ENCODE results near the gene DLX4. TPM values are rescaled to one million over a fixed set of nuclear protein-coding genes. Genes with fewer than 3 reads are reported as not detected.

The DLX4 gene
- total and polyA plus RNA-seq, 10 of the 15 experiments (the other 5 are each of a cell fraction or from before 2014, with no cell fraction given), result 0.05 to 0.29 (median 0.15) TPM

DNA sequence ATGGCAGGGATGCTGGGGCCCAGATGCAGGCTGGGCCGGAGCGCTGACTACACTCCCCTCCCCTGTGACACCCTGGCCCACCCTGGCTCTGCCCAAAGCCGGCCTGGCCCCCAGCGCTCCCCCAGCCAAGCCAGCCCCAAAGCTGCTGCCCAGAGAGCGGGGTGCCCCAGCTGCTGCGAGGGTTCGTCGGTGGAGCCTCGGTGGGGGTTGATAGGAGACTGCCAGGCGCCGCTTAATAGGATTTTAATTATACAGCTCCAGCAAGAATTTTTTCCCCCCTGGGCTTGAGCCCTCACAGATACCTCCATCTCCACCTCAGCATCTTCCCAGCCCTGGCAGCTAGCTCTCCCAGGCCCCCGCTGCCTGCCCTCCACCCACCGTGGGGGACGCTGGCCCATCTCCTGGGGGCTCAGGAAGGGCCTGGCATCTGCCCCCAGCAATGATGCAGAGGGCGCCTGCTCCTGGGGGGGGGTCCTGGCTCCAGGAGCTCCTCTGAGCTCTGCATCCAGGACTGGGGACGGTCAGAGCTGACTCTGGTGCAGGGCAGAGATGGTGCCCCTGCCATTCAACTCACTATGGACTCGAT, 36.8 kb upstream of the DLX4 start:
- Histone ChIP-seq H3K27me3 (replicated peaks in 1 of 2; ENCODE audit: control insufficient read depth in 2 of 2, insufficient read depth in 2 of 2, low read length in 1 of 2) (peaks cover 2 to 3% of the 10 kb centered on the region in 2 experiments; a peak in 3 of 4 replicates), H3K9me3 (replicated peaks; ENCODE audit: control insufficient read depth, insufficient read depth, low read length) (no peaks in the 10 kb centered on the region), H3K4me1 (ENCODE audit: control insufficient read depth, insufficient read depth, low read length) (no peaks in the 10 kb centered on the region), H3K4me2 (ENCODE audit: control insufficient read depth, insufficient read depth) (no peak overlapping the region), H4K20me1 (ENCODE audit: control insufficient read depth, insufficient read depth) (no peaks in the 10 kb centered on the region), H3K4me3 (no peak overlapping the region), H2AFZ (ENCODE audit: control insufficient read depth, low read depth, low read length) (no peak overlapping the region), H3K9ac (ENCODE audit: control insufficient read depth, insufficient read depth, low read length) (no peak overlapping the region), H3K79me2 (ENCODE audit: control insufficient read depth, insufficient read depth, low read length) (no peaks in the 10 kb centered on the region), H3K27ac (ENCODE audit: control insufficient read depth, insufficient read depth) (no peak overlapping the region), H3K36me3 (ENCODE audit: control insufficient read depth in 2 of 2, insufficient read depth in 2 of 2, low read length in 1 of 2) (no peaks in the 10 kb centered on the region)
- TF ChIP-seq, protein P1, sequence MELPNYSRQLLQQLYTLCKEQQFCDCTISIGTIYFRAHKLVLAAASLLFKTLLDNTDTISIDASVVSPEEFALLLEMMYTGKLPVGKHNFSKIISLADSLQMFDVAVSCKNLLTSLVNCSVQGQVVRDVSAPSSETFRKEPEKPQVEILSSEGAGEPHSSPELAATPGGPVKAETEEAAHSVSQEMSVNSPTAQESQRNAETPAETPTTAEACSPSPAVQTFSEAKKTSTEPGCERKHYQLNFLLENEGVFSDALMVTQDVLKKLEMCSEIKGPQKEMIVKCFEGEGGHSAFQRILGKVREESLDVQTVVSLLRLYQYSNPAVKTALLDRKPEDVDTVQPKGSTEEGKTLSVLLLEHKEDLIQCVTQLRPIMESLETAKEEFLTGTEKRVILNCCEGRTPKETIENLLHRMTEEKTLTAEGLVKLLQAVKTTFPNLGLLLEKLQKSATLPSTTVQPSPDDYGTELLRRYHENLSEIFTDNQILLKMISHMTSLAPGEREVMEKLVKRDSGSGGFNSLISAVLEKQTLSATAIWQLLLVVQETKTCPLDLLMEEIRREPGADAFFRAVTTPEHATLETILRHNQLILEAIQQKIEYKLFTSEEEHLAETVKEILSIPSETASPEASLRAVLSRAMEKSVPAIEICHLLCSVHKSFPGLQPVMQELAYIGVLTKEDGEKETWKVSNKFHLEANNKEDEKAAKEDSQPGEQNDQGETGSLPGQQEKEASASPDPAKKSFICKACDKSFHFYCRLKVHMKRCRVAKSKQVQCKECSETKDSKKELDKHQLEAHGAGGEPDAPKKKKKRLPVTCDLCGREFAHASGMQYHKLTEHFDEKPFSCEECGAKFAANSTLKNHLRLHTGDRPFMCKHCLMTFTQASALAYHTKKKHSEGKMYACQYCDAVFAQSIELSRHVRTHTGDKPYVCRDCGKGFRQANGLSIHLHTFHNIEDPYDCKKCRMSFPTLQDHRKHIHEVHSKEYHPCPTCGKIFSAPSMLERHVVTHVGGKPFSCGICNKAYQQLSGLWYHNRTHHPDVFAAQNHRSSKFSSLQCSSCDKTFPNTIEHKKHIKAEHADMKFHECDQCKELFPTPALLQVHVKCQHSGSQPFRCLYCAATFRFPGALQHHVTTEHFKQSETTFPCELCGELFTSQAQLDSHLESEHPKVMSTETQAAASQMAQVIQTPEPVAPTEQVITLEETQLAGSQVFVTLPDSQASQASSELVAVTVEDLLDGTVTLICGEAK (IDR thresholded peaks at IDR 0.05; ENCODE audit: borderline replicate concordance), result no peak
- TF ChIP-seq ESRRA (IDR thresholded peaks at IDR 0.05; ENCODE audit: low read length), result no peak
- TF ChIP-seq, protein P2, sequence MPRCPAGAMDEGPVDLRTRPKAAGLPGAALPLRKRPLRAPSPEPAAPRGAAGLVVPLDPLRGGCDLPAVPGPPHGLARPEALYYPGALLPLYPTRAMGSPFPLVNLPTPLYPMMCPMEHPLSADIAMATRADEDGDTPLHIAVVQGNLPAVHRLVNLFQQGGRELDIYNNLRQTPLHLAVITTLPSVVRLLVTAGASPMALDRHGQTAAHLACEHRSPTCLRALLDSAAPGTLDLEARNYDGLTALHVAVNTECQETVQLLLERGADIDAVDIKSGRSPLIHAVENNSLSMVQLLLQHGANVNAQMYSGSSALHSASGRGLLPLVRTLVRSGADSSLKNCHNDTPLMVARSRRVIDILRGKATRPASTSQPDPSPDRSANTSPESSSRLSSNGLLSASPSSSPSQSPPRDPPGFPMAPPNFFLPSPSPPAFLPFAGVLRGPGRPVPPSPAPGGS (IDR thresholded peaks at IDR 0.05; ENCODE audit: borderline replicate concordance, insufficient read depth, low read depth, low read length, poor library complexity, severe bottlenecking), result no peak
- no peak for TF ChIP-seq GABPA (IDR thresholded peaks at IDR 0.05; ENCODE audit: low read depth)
- TF ChIP-seq RELA (IDR thresholded peaks at IDR 0.05; ENCODE audit: borderline replicate concordance, partially characterized antibody), result no peak
- TF ChIP-seq IKZF2 (IDR thresholded peaks at IDR 0.05), result no peak
- TF ChIP-seq TCF12 (IDR thresholded peaks at IDR 0.05; ENCODE audit: low read depth, low read length), result no peak
- no peak for TF ChIP-seq CHD4 (IDR thresholded peaks at IDR 0.05)
- no peak for TF ChIP-seq WRNIP1 (IDR thresholded peaks at IDR 0.05; ENCODE audit: borderline replicate concordance, low read depth, low read length)
- TF ChIP-seq ZZZ3 (IDR thresholded peaks at IDR 0.05; ENCODE audit: control insufficient read depth, insufficient read length, low read depth), result no peak
- no peak for TF ChIP-seq FOXM1 (IDR thresholded peaks at IDR 0.05; ENCODE audit: low read depth, low read length)
- intact Hi-C loops (cut with micrococcal nuclease; ENCODE audit: unreplicated experiment), result no loop called here
- ATAC-seq (no peak), FAIRE-seq (no peak), DNase-seq (ENCODE audit: low read depth, low spot score) (no peak)
- in situ Hi-C loops (cut with MboI), result no loop called here
- ChIA-PET CTCF (no interaction called here), SMC1A (ENCODE audit: uncharacterized antibody, unreplicated experiment) (no interaction called here), POLR2A (no interaction called here), RAD21 (ENCODE audit: unreplicated experiment) (no interaction called here)
- 21% methylated on average over 16 of the region's 17 CpGs for WGBS (ENCODE audit: insufficient coverage, insufficient replicate concordance, low lambda C conversion rate, missing lambda C conversion rate)
- BruUV-seq (replicated peaks), result no TSS peak
